Measurements from ENCODE around the gene TCOF1.
A peak's percentile ranks its signal among the peaks of the same experiment; 100 is the strongest.

The TCOF1 gene

DNA sequence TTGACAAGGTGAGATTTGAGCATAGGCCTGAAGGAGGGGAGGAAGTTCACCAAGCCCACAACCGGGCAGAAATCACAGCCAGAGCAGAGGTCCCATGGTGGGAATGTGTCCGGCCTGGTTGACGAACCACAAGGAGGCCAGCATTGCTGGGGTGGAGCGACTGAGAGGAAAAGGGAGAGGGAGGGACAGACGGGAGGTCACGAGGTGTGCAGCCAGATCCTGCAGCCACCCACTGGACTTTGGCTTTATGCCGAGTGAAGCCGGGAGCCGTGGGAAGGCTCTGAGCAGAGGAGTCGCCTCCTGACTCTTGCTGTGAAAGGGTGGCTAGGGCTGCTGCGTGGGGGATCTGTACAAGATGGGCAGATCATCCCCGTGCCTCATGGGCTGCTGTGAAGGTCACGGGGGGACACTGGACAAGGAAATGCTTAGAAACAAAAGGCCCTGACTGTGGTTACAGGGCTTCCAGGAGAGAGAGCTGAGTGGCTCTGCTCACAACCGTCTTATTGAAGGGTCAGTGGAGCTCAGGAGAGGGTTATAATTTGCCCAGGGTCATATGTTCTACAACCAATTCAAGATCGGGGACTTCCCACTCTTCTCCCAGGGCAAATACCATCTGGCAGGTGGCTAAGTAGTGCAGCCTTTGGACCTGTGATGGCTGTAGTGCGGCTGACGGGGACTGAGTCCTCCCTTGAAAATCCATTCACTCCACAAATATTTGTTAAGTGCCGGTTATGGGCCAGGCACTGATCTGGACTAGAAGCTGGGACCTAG lies 70.8 kb downstream of the TCOF1 start:
- no peak for DNase-seq (ENCODE audit: low read depth, low spot score)
- ChIA-PET POLR2A (no interaction called here), CTCF (interaction anchor here (1.3 kb wide), 1 partner anchor 8 kb away, joined by 4 read pairs; no protein-coding TSS in a partner anchor)
- TF ChIP-seq, protein P1, sequence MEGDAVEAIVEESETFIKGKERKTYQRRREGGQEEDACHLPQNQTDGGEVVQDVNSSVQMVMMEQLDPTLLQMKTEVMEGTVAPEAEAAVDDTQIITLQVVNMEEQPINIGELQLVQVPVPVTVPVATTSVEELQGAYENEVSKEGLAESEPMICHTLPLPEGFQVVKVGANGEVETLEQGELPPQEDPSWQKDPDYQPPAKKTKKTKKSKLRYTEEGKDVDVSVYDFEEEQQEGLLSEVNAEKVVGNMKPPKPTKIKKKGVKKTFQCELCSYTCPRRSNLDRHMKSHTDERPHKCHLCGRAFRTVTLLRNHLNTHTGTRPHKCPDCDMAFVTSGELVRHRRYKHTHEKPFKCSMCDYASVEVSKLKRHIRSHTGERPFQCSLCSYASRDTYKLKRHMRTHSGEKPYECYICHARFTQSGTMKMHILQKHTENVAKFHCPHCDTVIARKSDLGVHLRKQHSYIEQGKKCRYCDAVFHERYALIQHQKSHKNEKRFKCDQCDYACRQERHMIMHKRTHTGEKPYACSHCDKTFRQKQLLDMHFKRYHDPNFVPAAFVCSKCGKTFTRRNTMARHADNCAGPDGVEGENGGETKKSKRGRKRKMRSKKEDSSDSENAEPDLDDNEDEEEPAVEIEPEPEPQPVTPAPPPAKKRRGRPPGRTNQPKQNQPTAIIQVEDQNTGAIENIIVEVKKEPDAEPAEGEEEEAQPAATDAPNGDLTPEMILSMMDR (IDR thresholded peaks at IDR 0.05; ENCODE audit: insufficient read depth, low read length, missing control alignments), result no peak
- no peak overlapping the region for H3K4me3 ChIP-seq (ENCODE audit: low read depth, low read length)

DNA sequence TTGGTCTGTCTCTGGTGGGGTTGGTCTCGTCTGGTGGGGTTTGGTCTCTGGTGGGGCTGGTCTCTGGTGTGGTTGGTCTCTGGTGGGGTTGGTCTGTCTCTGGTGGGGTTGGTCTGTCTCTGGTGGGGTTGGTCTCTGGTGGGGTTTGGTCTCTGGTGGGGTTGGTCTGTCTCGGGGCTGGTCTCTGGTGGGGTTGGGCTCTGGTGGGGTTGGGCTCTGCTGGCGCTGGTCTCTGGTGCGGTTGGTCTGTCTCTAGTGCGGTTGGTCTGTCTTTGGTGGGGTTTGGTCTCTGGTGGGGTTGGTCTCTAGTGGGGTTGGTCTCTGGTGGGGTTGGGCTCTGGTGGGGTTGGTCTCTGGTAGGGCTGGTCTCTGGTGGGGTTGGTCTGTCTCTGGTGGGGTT lies 71.5 kb downstream of the TCOF1 start:
- no peak for DNase-seq (ENCODE audit: low read depth, low spot score)
- ChIA-PET POLR2A (no interaction called here), CTCF (interaction anchor here (1.1 kb wide), 1 partner anchor 11 kb away, joined by 3 read pairs; no protein-coding TSS in a partner anchor)
- H3K4me3 ChIP-seq (ENCODE audit: low read depth, low read length), result no peak overlapping the region
- TF ChIP-seq, protein P1 (IDR thresholded peaks at IDR 0.05; ENCODE audit: insufficient read depth, low read length, missing control alignments), result no peak

GRCh38 chr5:150429410-150429873 lies 71.9 kb downstream of the TCOF1 start:
- H3K4me3 ChIP-seq (ENCODE audit: low read depth, low read length), result no peak overlapping the region
- ChIA-PET POLR2A (no interaction called here), CTCF (interaction anchor here (1.1 kb wide), 1 partner anchor 10 kb away, joined by 3 read pairs; no protein-coding TSS in a partner anchor)
- TF ChIP-seq, protein P1 (IDR thresholded peaks at IDR 0.05; ENCODE audit: insufficient read depth, low read length, missing control alignments), result no peak
- no peak for DNase-seq (ENCODE audit: low read depth, low spot score)

DNA sequence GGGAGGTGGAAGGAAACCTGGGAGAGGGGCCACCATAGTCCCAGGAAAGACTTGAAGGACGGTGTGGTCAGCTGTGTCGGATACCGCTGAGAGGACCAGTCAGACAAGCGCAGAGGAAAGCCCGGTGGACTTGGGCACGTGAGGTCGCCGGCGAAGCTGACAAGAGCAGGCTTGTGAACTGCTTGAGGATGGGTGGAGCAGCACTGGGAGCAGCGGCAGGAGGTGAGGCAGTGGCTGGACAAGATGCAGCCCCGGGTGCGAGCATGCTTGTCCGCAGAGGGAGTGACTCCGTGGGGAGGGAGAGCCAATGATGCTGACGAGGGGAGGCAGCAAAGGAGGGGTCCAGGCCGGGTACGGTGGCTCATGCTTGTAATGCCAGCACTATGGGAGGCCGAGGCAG lies 73.6 kb downstream of the TCOF1 start:
- no peak for DNase-seq (ENCODE audit: low read depth, low spot score)
- H3K4me3 ChIP-seq (ENCODE audit: low read depth, low read length), result no peak overlapping the region
- TF ChIP-seq, protein P1 (IDR thresholded peaks at IDR 0.05; ENCODE audit: insufficient read depth, low read length, missing control alignments), result no peak
- ChIA-PET POLR2A (no interaction called here), CTCF (no interaction called here)

- ChIA-PET CTCF (interaction anchor here (0.9 to 1.1 kb wide), 2 partner anchors 18 to 80 kb away, joined by 3 to 6 read pairs; partner anchors contain the start of gene CD74), POLR2A (no interaction called here)
- DNase-seq (ENCODE audit: low read depth, low spot score), result no peak
- H3K4me3 ChIP-seq (ENCODE audit: low read depth, low read length), result no peak overlapping the region
- TF ChIP-seq, protein P1 (IDR thresholded peaks at IDR 0.05; ENCODE audit: insufficient read depth, low read length, missing control alignments), result no peak
These were observed 74.1 kb downstream of the TCOF1 start for GRCh38 chr5:150431574-150431973.

DNA sequence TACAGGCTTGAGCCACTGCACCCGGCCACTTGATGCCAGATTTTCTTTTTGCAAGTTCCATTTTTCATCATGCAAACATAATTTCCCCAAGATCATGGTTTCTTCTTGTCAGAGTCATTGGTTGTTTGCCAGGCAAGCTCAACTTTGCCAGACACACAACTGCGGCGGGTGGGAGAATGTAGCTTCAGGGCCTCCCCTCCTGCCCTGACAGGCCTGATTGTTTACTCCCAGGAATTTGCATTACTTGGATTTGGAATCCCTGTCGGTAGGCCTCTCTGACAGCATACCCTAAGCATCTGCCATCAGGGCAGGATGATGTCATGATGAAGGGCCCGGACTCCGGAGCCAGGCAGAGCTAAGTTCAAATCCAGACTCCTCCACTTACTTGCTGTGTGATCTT lies 77.0 kb downstream of the TCOF1 start:
- ChIA-PET POLR2A (no interaction called here), CTCF (interaction anchor here (0.7 to 5.4 kb wide), 13 partner anchors 8 to 607 kb away, joined by 3 to 54 read pairs (median 4); no protein-coding TSS in a partner anchor)
- peak; percentile 64 for DNase-seq (ENCODE audit: low read depth, low spot score)
- TF ChIP-seq, protein P1 (IDR thresholded peaks at IDR 0.05; ENCODE audit: insufficient read depth, low read length, missing control alignments), result no peak
- H3K4me3 ChIP-seq (ENCODE audit: low read depth, low read length), result no peak overlapping the region
